Nucleus accumbens (tissue), 56 donors: ENCODE measurements around the gene COL1A1.

Source experiments
- DNase-seq, 56 donors: peaks; one replicate each; lab custom pipeline; 2025; lab: John Stamatoyannopoulos, UW

COL1A1 gene

GRCh38 chr17:50175035-50175807 lies 26.2 kb downstream of the COL1A1 start:
- no peak for DNase-seq

- no peak for DNase-seq
Observed at GRCh38 chr17:50174444-50174843, 27.0 kb downstream of the COL1A1 start.

- DNase-seq, result no peak
Observed at GRCh38 chr17:50173335-50173941, 28.0 kb downstream of the COL1A1 start.

DNA sequence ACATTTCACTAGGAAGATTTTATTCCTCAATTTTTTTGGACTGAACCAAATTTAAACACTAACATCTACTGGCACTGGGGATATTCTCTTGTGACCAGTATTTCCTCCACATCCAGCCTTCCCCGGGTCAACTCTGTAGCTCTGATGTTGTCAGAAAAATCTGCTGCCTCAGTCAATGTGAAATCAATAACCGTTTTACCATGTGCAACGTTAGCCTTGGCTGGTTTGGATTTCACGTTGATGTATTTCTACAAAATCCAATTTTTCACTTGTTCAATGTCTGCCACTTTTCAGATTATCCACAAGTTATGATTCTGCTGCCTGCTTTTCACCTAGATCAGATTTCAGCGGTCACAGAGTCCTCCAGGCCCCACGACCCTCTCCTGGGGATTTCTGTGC lies 28.5 kb downstream of the COL1A1 start:
- DNase-seq, result no peak

- DNase-seq, result no peak
Observed at GRCh38 chr17:50172130-50172529, 29.3 kb downstream of the COL1A1 start.

- DNase-seq, result no peak
Observed at GRCh38 chr17:50171371-50172071, 29.9 kb downstream of the COL1A1 start.

DNA sequence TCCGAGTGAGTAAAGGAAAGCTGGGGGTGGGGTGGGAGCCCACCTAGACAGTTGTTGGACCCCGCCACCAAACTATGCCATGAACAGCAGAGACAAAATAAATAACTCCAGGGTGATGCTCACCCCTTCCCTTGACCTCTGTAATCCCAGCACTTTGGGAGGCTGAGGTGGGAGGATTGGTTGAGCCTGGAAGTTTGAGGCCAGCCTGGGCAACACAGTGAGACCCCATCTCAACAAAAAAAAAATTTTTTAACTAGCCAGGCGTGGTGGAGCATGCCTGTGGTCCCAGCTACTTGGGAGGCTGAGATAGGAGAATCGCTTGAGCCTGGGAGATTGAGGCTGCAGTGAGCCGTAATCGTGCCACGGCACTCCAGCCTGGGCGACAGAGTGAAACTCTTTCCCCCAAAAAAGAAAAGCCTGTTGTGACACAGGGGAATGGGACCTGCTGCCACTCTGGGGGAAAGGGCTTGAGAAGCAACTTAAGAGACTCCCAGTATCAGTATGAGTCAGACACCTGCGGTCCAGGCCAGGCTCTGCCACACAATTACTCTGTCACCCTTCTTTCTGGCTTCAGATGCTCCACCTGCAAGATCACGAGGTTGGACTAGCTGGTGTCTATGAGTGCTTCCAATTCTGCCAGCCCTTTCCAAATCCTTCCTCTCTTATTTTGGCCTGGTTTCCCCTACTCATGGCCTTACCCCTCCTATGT lies 30.6 kb downstream of the COL1A1 start:
- DNase-seq, result no peak

DNA sequence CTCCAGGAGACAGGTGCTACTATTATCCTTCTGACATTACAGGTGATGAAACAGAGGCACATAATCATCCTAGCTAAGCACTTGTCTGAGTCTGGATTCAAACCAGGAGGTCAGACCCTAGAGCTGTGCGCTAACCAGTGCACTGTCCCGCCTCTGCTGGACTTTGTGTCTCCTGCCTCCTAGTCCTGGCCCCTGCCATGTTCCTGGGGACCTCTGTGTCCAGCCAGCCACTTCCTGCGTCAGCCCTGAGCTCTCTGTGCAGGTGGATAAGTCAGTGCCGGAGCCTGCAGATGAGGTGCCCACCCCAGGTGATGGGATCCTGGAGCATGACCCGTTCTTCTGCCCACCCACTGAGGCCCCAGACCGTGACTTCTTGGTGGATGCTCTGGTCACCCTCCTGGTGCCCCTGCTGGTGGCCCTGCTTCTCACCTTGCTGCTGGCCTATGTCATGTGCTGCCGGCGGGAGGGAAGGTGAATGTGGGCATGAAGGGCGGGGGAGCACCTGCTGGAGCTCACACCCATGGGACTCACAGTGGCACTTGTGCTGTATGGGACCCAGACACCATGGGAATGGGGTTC lies 31.5 kb downstream of the COL1A1 start:
- no peak for DNase-seq

DNA sequence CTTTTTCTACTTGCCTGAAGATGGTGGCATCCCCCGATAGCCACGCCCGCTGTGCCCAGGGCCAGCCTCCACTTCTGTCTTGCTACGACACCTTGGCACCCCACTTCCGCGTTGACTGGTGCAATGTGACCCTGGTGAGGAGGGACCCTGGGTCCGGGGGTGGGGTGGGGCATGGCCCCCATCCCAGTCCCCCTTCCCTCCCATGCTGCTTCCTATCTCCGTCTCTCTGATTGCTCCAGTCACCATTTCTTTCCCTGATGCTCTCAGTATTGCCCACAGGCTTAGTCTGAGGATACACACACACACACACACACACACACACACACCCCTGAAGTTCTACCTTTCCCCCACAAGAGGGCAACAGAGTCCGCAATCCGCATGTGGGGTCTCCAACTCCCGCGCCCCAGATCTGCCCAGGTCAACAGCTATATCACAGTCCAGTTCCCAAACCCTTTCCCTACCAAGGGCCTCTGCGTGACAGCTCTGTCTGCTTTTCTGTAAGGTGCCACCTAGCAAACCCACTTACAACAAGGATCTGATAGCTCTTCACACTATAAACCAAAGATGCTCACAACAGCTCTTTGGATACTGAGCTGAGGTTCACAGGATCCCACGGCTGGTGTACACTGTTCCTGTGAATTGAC lies 32.2 kb downstream of the COL1A1 start:
- peak in 31 of 56 donors; percentile 9 to 59 (median 26) for DNase-seq

- no peak for DNase-seq
Observed at GRCh38 chr17:50168319-50168718, 33.1 kb downstream of the COL1A1 start.

DNA sequence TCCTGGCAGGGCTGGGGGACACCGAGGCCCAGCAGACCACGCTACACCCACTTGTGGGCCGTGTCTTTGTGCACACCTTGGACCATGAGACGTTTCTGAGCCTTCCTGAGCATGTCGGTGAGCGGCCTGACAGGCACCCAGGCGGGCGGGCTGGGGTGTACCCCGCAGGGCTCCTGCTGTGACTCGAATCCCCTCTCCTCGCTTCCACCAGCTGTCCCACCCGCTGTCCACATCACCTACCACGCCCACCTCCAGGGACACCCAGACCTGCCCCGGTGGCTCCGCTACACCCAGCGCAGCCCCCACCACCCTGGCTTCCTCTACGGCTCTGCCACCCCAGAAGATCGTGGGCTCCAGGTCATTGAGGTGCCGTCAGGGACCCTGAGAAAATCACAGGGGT lies 34.1 kb downstream of the COL1A1 start:
- no peak for DNase-seq

DNA sequence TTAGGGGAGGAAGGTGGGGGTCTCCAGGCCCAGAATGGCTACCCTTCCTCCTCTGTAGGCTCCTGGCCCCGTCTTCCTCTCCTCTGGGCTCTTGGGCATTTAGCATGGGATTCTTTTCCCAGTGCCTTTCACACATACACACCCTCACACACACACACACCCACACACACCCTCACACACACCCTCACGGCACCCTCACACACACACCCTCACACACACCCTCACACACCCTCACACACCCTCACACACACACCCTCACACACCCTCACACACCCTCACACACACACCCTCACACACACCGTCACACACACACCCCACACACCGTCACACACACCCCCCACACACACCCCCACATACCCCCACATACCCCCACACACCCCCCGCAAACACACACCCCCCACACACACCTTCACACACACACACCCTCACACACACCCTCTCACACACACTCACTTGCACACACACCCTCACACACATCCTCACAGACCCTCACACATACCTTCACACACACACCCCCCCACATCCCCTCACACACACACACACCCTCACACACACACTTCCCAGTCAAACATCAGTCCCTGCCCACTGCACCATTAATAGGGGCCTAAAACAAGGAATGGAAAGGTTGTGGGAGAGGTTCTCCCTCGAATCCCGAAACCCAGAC lies 34.8 kb downstream of the COL1A1 start:
- no peak for DNase-seq

DNA sequence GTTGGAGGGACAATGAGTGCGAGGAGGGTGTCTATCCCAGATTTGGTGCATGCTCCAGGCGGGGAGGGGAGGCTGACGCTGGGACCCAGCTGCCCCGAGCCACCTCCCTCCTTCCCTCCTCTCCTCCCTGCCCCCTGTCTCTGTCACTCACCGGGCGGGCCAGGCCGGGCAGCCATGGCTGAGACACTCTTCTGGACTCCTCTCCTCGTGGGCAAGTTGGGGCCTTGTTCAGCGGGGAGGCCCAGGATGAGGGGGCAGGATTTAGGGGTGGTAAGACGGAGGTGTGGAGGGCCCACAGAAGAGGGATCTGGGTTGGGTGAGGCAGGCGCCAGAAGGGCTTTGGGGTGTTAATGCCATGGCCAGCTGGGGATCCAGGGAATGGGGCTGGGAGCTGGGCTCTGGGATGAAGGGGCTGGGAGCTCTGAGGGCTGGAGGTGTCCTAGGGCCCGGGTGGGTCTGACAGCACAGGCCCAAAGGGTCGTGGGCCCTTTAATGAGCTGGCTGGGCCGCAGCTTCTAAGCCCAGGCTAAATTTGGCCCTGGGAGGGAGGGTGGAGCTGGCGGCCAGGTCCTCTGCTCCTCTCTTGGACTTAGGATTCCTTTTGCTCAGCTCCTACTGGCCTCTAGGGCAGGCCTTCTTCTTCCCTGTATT lies 35.4 kb downstream of the COL1A1 start, which contains the start of gene SGCA:
TSS of gene SGCA (plus strand) at position 139 of the 651 bp plus-strand sequence. CDS start at position 175, 36 bp downstream.
- DNase-seq, result no peak

- no peak for DNase-seq
Observed at GRCh38 chr17:50165466-50165865, 36.0 kb downstream of the COL1A1 start.

GRCh38 chr17:50165066-50165465 lies 36.4 kb downstream of the COL1A1 start:
- DNase-seq, result no peak

DNA sequence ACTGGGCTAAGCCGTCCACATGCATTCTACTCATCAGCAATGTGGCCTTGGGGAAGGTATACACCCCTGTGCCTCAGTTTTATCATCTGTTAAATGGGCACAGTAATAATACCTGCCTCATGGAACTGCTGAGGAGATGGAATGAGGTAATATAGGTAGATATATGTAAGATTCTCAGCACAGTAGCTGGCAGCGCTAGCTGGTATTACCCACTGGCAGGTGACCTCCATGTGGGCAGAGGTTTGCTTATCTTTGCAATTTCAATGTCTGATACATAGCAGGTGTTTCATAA lies 36.8 kb downstream of the COL1A1 start:
- DNase-seq, result no peak

- no peak for DNase-seq
Observed at GRCh38 chr17:50163843-50164696, 37.4 kb downstream of the COL1A1 start.
